CD8-positive, alpha-beta memory T cell (primary cell): ENCODE measurements around the gene ACKR2. TPM values are rescaled to one million over a fixed set of nuclear protein-coding genes. Genes with fewer than 3 reads are reported as not detected.

Experiments
- CTCF ChIA-PET: fragments of 350-600 bp; sonication (Branson Sonifier 250); formaldehyde crosslinking; loops from one replicate; lab custom pipeline; 2021; ENCODE audit warnings: antibody characterized with exemption; lab: Charles Lee
- POLR2A ChIA-PET: fragments of 350-600 bp; sonication (Branson Sonifier 250); formaldehyde crosslinking; loops from one replicate; lab custom pipeline; 2021; ENCODE audit warnings: antibody characterized with exemption; lab: Charles Lee
- DNase-seq, 5 donors: peaks; one replicate each; pipeline versions ENCODE4 v3.0.0 to v3.0.0-alpha.2; 2020 to 2022; ENCODE audit warnings: mixed read lengths in 1 of 5
- H3K27ac ChIP-seq: one replicate; pipeline ENCODE4 v1.7.0; 2013; ENCODE audit warnings: low read depth, mild to moderate bottlenecking, low read length, moderate library complexity
- H3K27me3 ChIP-seq: 2 replicates; pipeline ENCODE4 v1.7.0; 2013; ENCODE audit warnings: low read length, mild to moderate bottlenecking; ENCODE audit not compliant: insufficient read depth, poor library complexity, severe bottlenecking
- H3K36me3 ChIP-seq: 2 replicates; pipeline ENCODE4 v1.7.0; 2013; ENCODE audit warnings: mild to moderate bottlenecking, low read length, moderate library complexity; ENCODE audit not compliant: insufficient read depth
- H3K4me1 ChIP-seq: 2 replicates; pipeline ENCODE4 v1.7.0; 2013; ENCODE audit warnings: mild to moderate bottlenecking, low read length, moderate library complexity; ENCODE audit not compliant: insufficient read depth
- H3K4me3 ChIP-seq: 2 replicates; pipeline ENCODE4 v1.7.0; 2013; ENCODE audit warnings: mild to moderate bottlenecking, low read length
- H3K9me3 ChIP-seq: 2 replicates; pipeline ENCODE4 v1.7.0; 2013; ENCODE audit warnings: mild to moderate bottlenecking, low read length
- H3K27ac Mint-ChIP-seq, 8 donors: one replicate each; pipeline ENCODE4 v1.8.0; 2020 to 2021; ENCODE audit warnings: mixed read lengths in 8 of 8, mild to moderate bottlenecking in 6 of 8, inconsistent platforms in 3 of 8, moderate library complexity in 3 of 8
- H3K27me3 Mint-ChIP-seq, 2 donors: one replicate each; pipeline ENCODE4 v1.8.0; 2020 to 2021; ENCODE audit warnings: mixed read lengths in 2 of 2, mild to moderate bottlenecking in 1 of 2, moderate library complexity in 1 of 2
- H3K36me3 Mint-ChIP-seq, 3 donors: one replicate each; pipeline ENCODE4 v1.8.0; 2020 to 2021; ENCODE audit warnings: mixed read lengths in 3 of 3, inconsistent platforms in 1 of 3, mild to moderate bottlenecking in 1 of 3
- H3K4me1 Mint-ChIP-seq, 3 donors: one replicate each; pipeline ENCODE4 v1.8.0; 2020 to 2021; ENCODE audit warnings: mixed read lengths in 3 of 3, inconsistent platforms in 1 of 3, mild to moderate bottlenecking in 1 of 3
- H3K4me3 Mint-ChIP-seq, 7 donors: one replicate each; pipeline ENCODE4 v1.8.0; 2020 to 2021; ENCODE audit warnings: mixed read lengths in 7 of 7, mild to moderate bottlenecking in 6 of 7, moderate library complexity in 4 of 7, inconsistent platforms in 2 of 7
- H3K9me3 Mint-ChIP-seq, 5 donors: one replicate each; pipeline ENCODE4 v1.8.0; 2020 to 2022; ENCODE audit warnings: mixed read lengths in 5 of 5, mild to moderate bottlenecking in 3 of 5, moderate library complexity in 2 of 5, inconsistent platforms in 1 of 5
- polyA plus RNA-seq: library from polyadenylated mRNA; unstranded; fragments of 300-500 nt; fragmentation: Illumina TruSeq; gene quantifications from one replicate; pipeline ENCODE4 v1.2.3, GENCODE V29; 2021
- total RNA-seq, 2 experiments: library from RNA; stranded (reverse); gene quantifications; one replicate each; pipeline ENCODE4 v1.2.3, GENCODE V29; 2021

Gene ACKR2
- total and polyA plus RNA-seq, 3 experiments from 2014 or later: 0.20 to 0.92 TPM; not detected in 1

DNA sequence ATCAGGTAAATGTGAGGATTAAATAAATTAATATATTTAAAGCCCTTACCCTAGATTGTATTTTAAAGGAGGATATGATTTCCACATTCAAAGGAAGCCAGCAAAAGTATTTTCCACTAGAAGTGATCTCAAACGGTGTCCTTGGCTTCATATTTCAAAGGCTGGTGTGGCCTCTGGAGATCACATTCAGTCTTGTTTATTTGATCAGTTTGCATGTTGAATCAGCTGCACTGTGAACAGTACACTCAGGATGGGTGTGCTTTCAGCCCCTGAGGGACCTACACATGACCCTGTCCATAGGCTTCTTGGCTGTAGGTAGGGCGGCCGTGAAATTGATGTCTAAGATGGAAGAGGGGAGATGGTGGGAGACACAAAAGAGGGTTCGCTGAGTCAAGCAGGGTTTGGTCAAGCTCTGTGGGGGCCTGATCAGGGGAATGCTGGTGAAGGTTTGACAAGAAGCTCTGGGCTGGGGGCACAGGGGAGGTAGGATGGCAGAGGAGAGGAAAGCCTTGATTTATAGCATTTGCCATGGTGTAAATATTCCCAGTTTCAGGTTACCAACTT, 44.6 kb downstream of the ACKR2 start:
- no peak overlapping the region for H3K4me3 Mint-ChIP-seq
- H3K27me3 ChIP-seq: no peaks in the 10 kb centered on the region
- H3K4me3 ChIP-seq: no peak overlapping the region
- H3K4me1 Mint-ChIP-seq: no peaks in the 10 kb centered on the region
- no peak for DNase-seq
- no peaks in the 10 kb centered on the region for H3K9me3 ChIP-seq
- H3K4me1 ChIP-seq: no peaks in the 10 kb centered on the region
- POLR2A ChIA-PET: no interaction called here
- no peak overlapping the region for H3K27ac ChIP-seq
- H3K27ac Mint-ChIP-seq: no peak overlapping the region
- no peaks in the 10 kb centered on the region for H3K36me3 ChIP-seq
- CTCF ChIA-PET: no interaction called here
- H3K9me3 Mint-ChIP-seq: no peaks in the 10 kb centered on the region
- H3K27me3 Mint-ChIP-seq: peaks cover 11 to 28% of the 10 kb centered on the region in 2 donors
- peaks cover 0 to 17% (median 0%) of the 10 kb centered on the region in 3 donors for H3K36me3 Mint-ChIP-seq

DNA sequence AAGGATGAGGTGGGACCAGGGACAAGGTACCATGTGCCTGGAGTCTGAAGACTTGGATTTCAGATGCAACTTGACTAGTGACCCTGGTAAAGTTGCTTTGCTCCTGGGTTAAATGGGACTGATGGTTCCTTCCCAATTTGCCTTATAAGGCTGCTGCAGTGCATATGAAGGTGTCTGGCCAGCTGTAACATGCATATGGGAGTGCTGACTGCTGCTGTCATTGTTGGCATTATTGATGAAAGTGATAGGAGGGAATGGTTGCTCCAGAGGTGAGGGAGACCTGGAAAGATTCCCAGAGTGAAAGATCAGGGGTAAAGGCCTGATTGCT, 45.9 kb downstream of the ACKR2 start:
- Mint-ChIP-seq H3K4me3 (no peak overlapping the region), H3K27ac (peak overlapping the region in 1 of 8 donors; percentile 13), H3K9me3 (no peaks in the 10 kb centered on the region), H3K36me3 (peaks cover 0 to 20% (median 0%) of the 10 kb centered on the region in 3 donors), H3K4me1 (no peaks in the 10 kb centered on the region), H3K27me3 (peaks cover 11 to 35% of the 10 kb centered on the region in 2 donors)
- Histone ChIP-seq H3K4me3 (no peak overlapping the region), H3K4me1 (no peaks in the 10 kb centered on the region), H3K27ac (no peak overlapping the region), H3K9me3 (no peaks in the 10 kb centered on the region), H3K27me3 (no peaks in the 10 kb centered on the region), H3K36me3 (no peaks in the 10 kb centered on the region)
- DNase-seq: no peak
- CTCF ChIA-PET: no interaction called here
- POLR2A ChIA-PET: no interaction called here

GRCh38 chr3:42855547-42856380, 46.5 kb downstream of the ACKR2 start:
- H3K4me1 ChIP-seq: no peaks in the 10 kb centered on the region
- no peaks in the 10 kb centered on the region for H3K27me3 ChIP-seq
- no peak overlapping the region for H3K27ac ChIP-seq
- Mint-ChIP-seq H3K9me3 (no peaks in the 10 kb centered on the region), H3K4me1 (no peaks in the 10 kb centered on the region), H3K27me3 (peaks cover 10 to 40% of the 10 kb centered on the region in 2 donors), H3K36me3 (peaks cover 0 to 20% (median 0%) of the 10 kb centered on the region in 3 donors), H3K4me3 (no peak overlapping the region), H3K27ac (no peak overlapping the region)
- CTCF ChIA-PET: no interaction called here
- no peak for DNase-seq
- no peak overlapping the region for H3K4me3 ChIP-seq
- H3K9me3 ChIP-seq: no peaks in the 10 kb centered on the region
- no peaks in the 10 kb centered on the region for H3K36me3 ChIP-seq
- POLR2A ChIA-PET: no interaction called here

GRCh38 chr3:42856544-42856943, 47.3 kb downstream of the ACKR2 start:
- H3K27ac ChIP-seq: no peak overlapping the region
- no peaks in the 10 kb centered on the region for H3K4me1 ChIP-seq
- Mint-ChIP-seq H3K36me3 (peaks cover 0 to 20% (median 0%) of the 10 kb centered on the region in 3 donors), H3K4me3 (no peak overlapping the region), H3K27me3 (peaks cover 9 to 45% of the 10 kb centered on the region in 2 donors), H3K27ac (no peak overlapping the region), H3K4me1 (no peaks in the 10 kb centered on the region), H3K9me3 (no peaks in the 10 kb centered on the region)
- ChIA-PET POLR2A (no interaction called here), CTCF (no interaction called here)
- no peak for DNase-seq
- H3K9me3 ChIP-seq: no peaks in the 10 kb centered on the region
- H3K36me3 ChIP-seq: no peaks in the 10 kb centered on the region
- H3K4me3 ChIP-seq: no peak overlapping the region
- no peaks in the 10 kb centered on the region for H3K27me3 ChIP-seq

- Mint-ChIP-seq H3K27ac (peak overlapping the region in 1 of 8 donors; percentile 44), H3K27me3 (peaks cover 1 to 15% of the 10 kb centered on the region in 2 donors), H3K4me3 (no peak overlapping the region), H3K9me3 (no peaks in the 10 kb centered on the region), H3K36me3 (no peaks in the 10 kb centered on the region), H3K4me1 (no peaks in the 10 kb centered on the region)
- Histone ChIP-seq H3K4me3 (no peak overlapping the region), H3K4me1 (no peaks in the 10 kb centered on the region), H3K27me3 (no peaks in the 10 kb centered on the region), H3K36me3 (no peaks in the 10 kb centered on the region), H3K9me3 (no peaks in the 10 kb centered on the region), H3K27ac (no peak overlapping the region)
- POLR2A ChIA-PET: no interaction called here
- DNase-seq: no peak
- CTCF ChIA-PET: no interaction called here
Observed at GRCh38 chr3:42864321-42864950, 55.2 kb downstream of the ACKR2 start.

GRCh38 chr3:42865256-42865655, 56.0 kb downstream of the ACKR2 start:
- Histone ChIP-seq H3K27ac (no peak overlapping the region), H3K9me3 (no peaks in the 10 kb centered on the region), H3K4me3 (no peak overlapping the region), H3K27me3 (no peaks in the 10 kb centered on the region), H3K4me1 (no peaks in the 10 kb centered on the region), H3K36me3 (no peaks in the 10 kb centered on the region)
- H3K4me1 Mint-ChIP-seq: no peaks in the 10 kb centered on the region
- POLR2A ChIA-PET: no interaction called here
- no peaks in the 10 kb centered on the region for H3K36me3 Mint-ChIP-seq
- no peaks in the 10 kb centered on the region for H3K9me3 Mint-ChIP-seq
- peaks cover 1 to 11% of the 10 kb centered on the region in 2 donors for H3K27me3 Mint-ChIP-seq
- H3K27ac Mint-ChIP-seq: no peak overlapping the region
- no peak overlapping the region for H3K4me3 Mint-ChIP-seq
- no peak for DNase-seq
- CTCF ChIA-PET: no interaction called here

DNA sequence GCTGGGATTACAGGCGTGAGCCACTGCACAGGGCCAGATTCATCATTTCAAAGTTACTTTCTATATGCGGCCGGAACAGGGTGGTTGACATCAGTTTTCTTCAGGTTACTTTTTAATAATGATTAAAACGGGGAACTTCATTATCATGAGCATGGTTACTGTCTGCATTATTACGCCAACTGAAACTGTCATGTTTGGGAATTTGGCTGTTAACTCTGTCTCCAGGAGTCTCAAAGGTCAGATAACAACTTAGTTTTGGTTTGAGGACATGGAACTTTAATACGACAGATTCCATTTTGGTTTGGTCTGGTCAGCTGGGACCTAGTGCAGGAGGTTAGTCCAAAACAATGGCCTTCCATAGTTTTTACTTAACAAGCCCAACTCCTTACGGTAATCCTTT, 57.9 kb downstream of the ACKR2 start:
- POLR2A ChIA-PET: no interaction called here
- H3K27ac ChIP-seq: no peak overlapping the region
- H3K36me3 ChIP-seq: no peaks in the 10 kb centered on the region
- H3K9me3 Mint-ChIP-seq: no peaks in the 10 kb centered on the region
- DNase-seq: no peak
- H3K27me3 ChIP-seq: no peaks in the 10 kb centered on the region
- CTCF ChIA-PET: interaction anchor here (1.2 kb wide), 1 partner anchor 15 kb away, joined by 4 read pairs; no protein-coding TSS in a partner anchor
- H3K4me3 Mint-ChIP-seq: no peak overlapping the region
- peaks cover under 1 to 1% of the 10 kb centered on the region in 2 donors for H3K27me3 Mint-ChIP-seq
- H3K4me1 Mint-ChIP-seq: no peaks in the 10 kb centered on the region
- H3K4me3 ChIP-seq: no peak overlapping the region
- H3K9me3 ChIP-seq: no peaks in the 10 kb centered on the region
- no peak overlapping the region for H3K27ac Mint-ChIP-seq
- no peaks in the 10 kb centered on the region for H3K36me3 Mint-ChIP-seq
- H3K4me1 ChIP-seq: no peaks in the 10 kb centered on the region

- H3K4me3 Mint-ChIP-seq: peak overlapping the region in 1 of 7 donors; percentile 54
- peaks cover 1 to 7% of the 10 kb centered on the region in 2 donors for H3K27me3 Mint-ChIP-seq
- H3K9me3 ChIP-seq: no peaks in the 10 kb centered on the region
- no peaks in the 10 kb centered on the region for H3K36me3 ChIP-seq
- no peaks in the 10 kb centered on the region for H3K9me3 Mint-ChIP-seq
- CTCF ChIA-PET: interaction anchor here (1.1 kb wide), 1 partner anchor 9 kb away, joined by 3 read pairs; no protein-coding TSS in a partner anchor
- POLR2A ChIA-PET: no interaction called here
- H3K4me1 ChIP-seq: no peaks in the 10 kb centered on the region
- no peak overlapping the region for H3K27ac ChIP-seq
- no peaks in the 10 kb centered on the region for H3K36me3 Mint-ChIP-seq
- no peak for DNase-seq
- H3K4me1 Mint-ChIP-seq: no peaks in the 10 kb centered on the region
- no peaks in the 10 kb centered on the region for H3K27me3 ChIP-seq
- H3K4me3 ChIP-seq: no peak overlapping the region
- H3K27ac Mint-ChIP-seq: no peak overlapping the region
Observed at GRCh38 chr3:42868841-42869240, 59.6 kb downstream of the ACKR2 start.
